Esophagus muscularis mucosa (tissue), 4 donors: Measurements from ENCODE around the gene UQCR10. TPM values are rescaled to one million over a fixed set of nuclear protein-coding genes. Genes with fewer than 3 reads are reported as not detected.

Experiments used
- DNase-seq: peaks from one replicate; pipeline ENCODE4 v3.0.0-alpha.2; 2017; ENCODE audit errors: extremely low spot score
- H3K27ac ChIP-seq, 4 donors: fragments of 200-600 bp; sonication (generic); replicated peaks in 1 of 4; 1 replicate in 3 of 4; 2 replicates in 1 of 4; pipeline ENCODE4 v1.5.1; 2016 to 2019; ENCODE audit warnings: mild to moderate bottlenecking in 1 of 4
- H3K27me3 ChIP-seq, 4 donors: fragments of 200-600 bp; sonication (generic); one replicate each; pipeline versions ENCODE4 v1.5.1 to v1.6.0; 2016 to 2019
- H3K36me3 ChIP-seq, 4 donors: fragments of 200-600 bp; sonication (generic); one replicate each; pipeline ENCODE4 v1.5.1; 2016 to 2019
- H3K4me1 ChIP-seq, 4 donors: fragments of 200-600 bp; sonication (generic); one replicate each; pipeline ENCODE4 v1.5.1; 2016 to 2019
- H3K4me3 ChIP-seq, 4 donors: fragments of 200-600 bp; sonication (generic); 1 replicate in 2 of 4; 2 replicates in 2 of 4; pipeline ENCODE4 v1.5.1; 2016 to 2019; ENCODE audit warnings: mild to moderate bottlenecking in 4 of 4, moderate library complexity in 1 of 4
- H3K9me3 ChIP-seq, 4 donors: fragments of 200-600 bp; sonication (generic); 1 replicate in 3 of 4; 2 replicates in 1 of 4; pipeline ENCODE4 v1.5.1; 2016 to 2019
- EP300 ChIP-seq: sonication (generic); formaldehyde crosslinking; IDR thresholded peaks from one replicate; pipeline ENCODE4 v1.6.1; 2017; ENCODE audit warnings: antibody characterized with exemption
- POLR2A ChIP-seq: fragments of 450-650 bp; IDR thresholded peaks from one replicate; pipeline ENCODE4 v1.6.1; 2017; ENCODE audit warnings: antibody characterized with exemption, moderate library complexity, mild to moderate bottlenecking, low read depth
- POLR2AphosphoS5 ChIP-seq, 2 donors: sonication (generic); formaldehyde crosslinking; IDR thresholded peaks; one replicate each; pipeline ENCODE4 v1.6.1; 2017; ENCODE audit warnings: antibody characterized with exemption in 2 of 2
- WGBS: methylation state at CpG from one replicate; pipeline ENCODE4 v1.1.5; 2018; 5-methylcytosine and 5-hydroxymethylcytosine counted together
- intact Hi-C: fragments of 100-400 bp; cut with DNase I; formaldehyde crosslinking; loops from one replicate; pipeline ENCODE4 v1.15.1; 2023
- total RNA-seq, 4 donors: library from RNA; depleted of rRNA; stranded (reverse); fragments of >200 nt; gene quantifications; one replicate each; pipeline versions ENCODE4 v1.1.0 to v1.2.1, GENCODE V29; 2016
- TF ChIP-seq, protein P1 (sequence below), 3 experiments: fragments of 200-600 bp in 2 of 3; fragments of 450-650 bp in 1 of 3; sonication (generic) in 2 of 3; IDR thresholded peaks; one replicate each; pipeline ENCODE4 v1.5.1; 2017 to 2019; ENCODE audit warnings: antibody characterized with exemption in 3 of 3, mild to moderate bottlenecking in 2 of 3, moderate library complexity in 1 of 3

Gene UQCR10
- total RNA-seq, 4 donors from 2014 or later: 57.5 to 81.7 (median 59.0) TPM

DNA sequence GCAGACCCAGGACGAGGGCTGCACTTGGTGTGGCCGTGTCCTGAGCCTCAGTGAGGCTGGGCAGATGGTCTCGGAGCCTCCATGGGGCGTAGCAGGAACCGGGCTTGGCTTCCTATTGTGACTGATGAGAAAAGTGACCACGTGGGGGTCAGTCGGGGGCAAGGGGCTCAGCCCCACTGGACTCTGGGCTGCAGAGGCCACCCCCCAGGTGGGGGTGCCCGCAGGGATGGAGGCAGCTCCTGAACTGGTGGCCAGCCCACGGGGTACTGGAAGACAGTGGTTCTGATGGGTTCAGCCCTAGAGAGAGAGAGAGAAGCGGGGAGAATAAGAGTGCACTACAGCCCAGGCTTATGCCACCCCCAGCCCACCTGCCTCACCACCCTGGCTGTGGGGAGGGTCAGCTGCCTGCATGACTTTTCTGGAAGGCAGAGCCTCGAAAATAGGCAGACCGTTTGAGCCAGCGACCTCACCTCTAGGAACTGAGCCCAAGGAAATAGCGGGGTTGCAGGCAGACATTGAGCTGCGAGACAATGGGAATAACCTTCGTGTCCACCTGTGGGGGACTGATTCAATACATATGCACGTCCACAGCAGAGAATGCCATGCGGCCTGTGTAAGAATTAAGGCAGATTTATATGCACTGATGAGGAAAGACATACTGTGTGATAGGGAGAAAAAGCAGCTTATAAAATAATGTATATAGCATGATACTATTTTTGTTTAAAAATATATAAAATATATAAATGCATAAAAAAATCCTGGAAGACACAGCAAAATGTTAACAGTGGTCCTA, 35.9 kb upstream of the UQCR10 start:
- no peak for DNase-seq
- TF ChIP-seq EP300: no peak
- Histone ChIP-seq H3K27ac (no peak overlapping the region), H3K4me1 (peaks cover 0 to 8% (median 3%) of the 10 kb centered on the region in 4 donors), H3K27me3 (peaks cover 0 to 8% (median 0%) of the 10 kb centered on the region in 4 donors), H3K4me3 (no peak overlapping the region), H3K36me3 (peaks cover 0 to 72% (median 39%) of the 10 kb centered on the region in 4 donors), H3K9me3 (no peaks in the 10 kb centered on the region)
- 89% methylated on average over 16 of the region's 18 CpGs for WGBS
- intact Hi-C loops: no loop called here

DNA sequence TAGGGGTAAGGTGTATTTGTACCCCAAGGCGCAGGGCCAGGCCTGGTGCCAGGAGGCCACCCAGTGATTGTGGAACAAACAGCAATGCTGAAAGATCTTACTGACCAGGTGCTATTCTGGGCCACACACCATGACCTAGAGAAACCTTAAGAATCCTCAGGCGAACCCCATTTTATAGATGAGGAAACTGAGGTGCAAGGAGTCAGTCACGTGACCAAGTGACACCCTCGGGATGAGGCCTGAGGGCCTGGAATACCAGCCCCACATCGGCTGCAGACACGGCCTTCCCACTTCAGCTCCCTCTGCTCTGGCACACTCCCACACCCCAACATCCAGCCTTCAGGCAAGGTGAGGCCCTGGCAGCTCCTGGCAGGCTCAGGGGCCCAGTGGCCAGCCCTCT, 34.3 kb upstream of the UQCR10 start:
- H3K4me1 ChIP-seq: no peaks in the 10 kb centered on the region
- no peak overlapping the region for H3K27ac ChIP-seq
- TF ChIP-seq, protein P1, sequence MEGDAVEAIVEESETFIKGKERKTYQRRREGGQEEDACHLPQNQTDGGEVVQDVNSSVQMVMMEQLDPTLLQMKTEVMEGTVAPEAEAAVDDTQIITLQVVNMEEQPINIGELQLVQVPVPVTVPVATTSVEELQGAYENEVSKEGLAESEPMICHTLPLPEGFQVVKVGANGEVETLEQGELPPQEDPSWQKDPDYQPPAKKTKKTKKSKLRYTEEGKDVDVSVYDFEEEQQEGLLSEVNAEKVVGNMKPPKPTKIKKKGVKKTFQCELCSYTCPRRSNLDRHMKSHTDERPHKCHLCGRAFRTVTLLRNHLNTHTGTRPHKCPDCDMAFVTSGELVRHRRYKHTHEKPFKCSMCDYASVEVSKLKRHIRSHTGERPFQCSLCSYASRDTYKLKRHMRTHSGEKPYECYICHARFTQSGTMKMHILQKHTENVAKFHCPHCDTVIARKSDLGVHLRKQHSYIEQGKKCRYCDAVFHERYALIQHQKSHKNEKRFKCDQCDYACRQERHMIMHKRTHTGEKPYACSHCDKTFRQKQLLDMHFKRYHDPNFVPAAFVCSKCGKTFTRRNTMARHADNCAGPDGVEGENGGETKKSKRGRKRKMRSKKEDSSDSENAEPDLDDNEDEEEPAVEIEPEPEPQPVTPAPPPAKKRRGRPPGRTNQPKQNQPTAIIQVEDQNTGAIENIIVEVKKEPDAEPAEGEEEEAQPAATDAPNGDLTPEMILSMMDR (IDR thresholded peaks at IDR 0.05): no peak
- TF ChIP-seq POLR2A: no peak
- TF ChIP-seq POLR2AphosphoS5 (IDR thresholded peaks at IDR 0.05): no peak
- TF ChIP-seq EP300: no peak
- peaks cover 0 to 82% (median 42%) of the 10 kb centered on the region in 4 donors for H3K36me3 ChIP-seq
- 81% methylated on average over 4 of the region's 6 CpGs for WGBS
- no peaks in the 10 kb centered on the region for H3K27me3 ChIP-seq
- no peak overlapping the region for H3K4me3 ChIP-seq
- H3K9me3 ChIP-seq: no peaks in the 10 kb centered on the region
- intact Hi-C loops: no loop called here
- DNase-seq: no peak

DNA sequence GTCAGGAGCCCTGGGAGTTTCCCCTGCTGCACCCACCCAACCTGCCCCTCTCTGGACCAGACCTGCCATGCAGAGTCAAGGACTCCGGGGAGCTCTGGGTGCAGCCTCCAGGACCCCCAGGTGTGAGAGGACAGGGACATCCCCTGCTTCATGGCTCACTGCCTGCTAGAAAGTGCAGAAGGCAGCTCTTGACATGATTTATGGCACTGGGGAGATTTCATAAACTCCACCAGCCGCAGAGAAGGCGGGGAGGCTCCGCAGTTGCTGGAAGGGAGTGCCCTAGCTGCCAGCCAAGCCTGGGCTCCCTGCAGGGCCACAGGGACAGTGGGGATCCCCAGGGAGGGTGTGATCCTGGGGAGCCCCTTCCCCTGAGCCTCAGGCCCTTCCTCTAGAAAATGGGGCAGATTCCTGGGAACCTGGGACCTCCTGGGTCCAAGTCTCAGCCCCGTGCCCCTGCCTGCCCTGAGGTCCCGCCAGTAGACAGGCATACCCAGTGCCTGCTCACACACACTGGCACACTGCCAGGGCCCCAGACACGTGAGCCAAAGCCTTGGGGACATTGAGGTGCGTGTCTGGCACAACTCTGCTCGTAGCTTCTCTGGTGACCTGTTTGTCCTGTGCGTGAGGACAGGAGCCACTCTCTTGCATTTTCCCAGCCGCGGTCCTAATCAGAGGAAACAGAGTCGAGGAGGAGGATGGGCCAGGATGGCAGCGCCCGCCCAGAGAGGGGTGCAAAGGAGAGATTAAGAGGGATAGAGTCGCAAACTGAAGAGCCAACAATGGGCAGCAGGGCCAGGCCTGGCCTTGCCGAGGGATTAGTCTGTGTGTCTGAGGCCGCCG, 33.6 kb upstream of the UQCR10 start:
- H3K4me1 ChIP-seq: no peaks in the 10 kb centered on the region
- intact Hi-C loops: no loop called here
- H3K27ac ChIP-seq: no peak overlapping the region
- H3K36me3 ChIP-seq: peaks cover 0 to 89% (median 49%) of the 10 kb centered on the region in 4 donors
- TF ChIP-seq EP300: no peak
- TF ChIP-seq, protein P1 (IDR thresholded peaks at IDR 0.05): no peak
- no peak for TF ChIP-seq POLR2A
- no peak for TF ChIP-seq POLR2AphosphoS5 (IDR thresholded peaks at IDR 0.05)
- H3K4me3 ChIP-seq: no peak overlapping the region
- H3K27me3 ChIP-seq: no peaks in the 10 kb centered on the region
- no peaks in the 10 kb centered on the region for H3K9me3 ChIP-seq
- WGBS: 79% methylated on average over 12 of the region's 19 CpGs
- DNase-seq: no peak

DNA sequence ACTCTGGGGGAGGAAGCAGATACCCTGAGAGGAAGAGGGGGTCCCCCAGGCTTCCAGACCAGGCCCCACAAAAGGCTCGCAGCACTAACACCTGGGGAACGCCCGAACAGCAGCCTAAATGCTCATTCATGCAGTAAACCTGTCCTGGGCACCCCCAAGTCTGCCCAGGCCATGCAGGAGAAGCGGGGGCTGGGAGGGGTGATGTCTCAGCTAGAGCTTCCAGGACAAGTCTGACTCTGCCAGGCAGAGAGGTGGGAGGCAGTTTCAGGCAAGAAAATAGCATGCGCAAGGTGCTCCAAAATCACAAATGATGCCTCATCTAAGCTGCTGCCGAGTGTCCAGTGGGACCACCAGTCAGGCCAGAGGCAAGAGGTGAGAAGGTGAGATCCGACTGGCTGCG, 32.8 kb upstream of the UQCR10 start:
- WGBS: 98% methylated on average over 7 of the region's 8 CpGs
- DNase-seq: no peak

More for the DNA sequence above, 32.8 kb upstream of the UQCR10 start:
- Histone ChIP-seq H3K27me3 (no peaks in the 10 kb centered on the region), H3K9me3 (no peaks in the 10 kb centered on the region), H3K36me3 (peaks cover 4 to 90% (median 55%) of the 10 kb centered on the region in 4 donors), H3K4me3 (no peak overlapping the region), H3K27ac (no peak overlapping the region), H3K4me1 (no peaks in the 10 kb centered on the region)
- TF ChIP-seq EP300 (no peak), POLR2AphosphoS5 (IDR thresholded peaks at IDR 0.05) (no peak), POLR2A (no peak)
- TF ChIP-seq, protein P1 (IDR thresholded peaks at IDR 0.05): no peak
- intact Hi-C loops: no loop called here
